Glutamatergic neuron (in vitro differentiated cells): ENCODE data around the gene SHD. TPM values are rescaled to one million over a fixed set of nuclear protein-coding genes. Genes with fewer than 3 reads are reported as not detected.
A peak's percentile ranks its signal among the peaks of the same experiment; 100 is the strongest.

ENCODE experiments used
- DNase-seq: peaks from one replicate; pipeline ENCODE4 v3.0.0; 2022
- H3K27ac Mint-ChIP-seq: one replicate; pipeline ENCODE4 v1.8.0; 2020; ENCODE audit warnings: mild to moderate bottlenecking, mixed read lengths, inconsistent platforms; ENCODE audit not compliant: unreplicated experiment
- H3K27me3 Mint-ChIP-seq: one replicate; pipeline ENCODE4 v1.8.0; 2020; ENCODE audit warnings: mild to moderate bottlenecking, moderate library complexity, mixed read lengths, inconsistent platforms; ENCODE audit not compliant: unreplicated experiment
- H3K36me3 Mint-ChIP-seq: one replicate; pipeline ENCODE4 v1.8.0; 2020; ENCODE audit warnings: mild to moderate bottlenecking, mixed read lengths, inconsistent platforms; ENCODE audit not compliant: unreplicated experiment
- H3K4me1 Mint-ChIP-seq: one replicate; pipeline ENCODE4 v1.8.0; 2020; ENCODE audit warnings: mild to moderate bottlenecking, low read depth, mixed read lengths, inconsistent platforms; ENCODE audit not compliant: unreplicated experiment
- H3K4me3 Mint-ChIP-seq: one replicate; pipeline ENCODE4 v1.8.0; 2020; ENCODE audit warnings: mild to moderate bottlenecking, mixed read lengths, inconsistent platforms; ENCODE audit not compliant: unreplicated experiment
- H3K9me3 Mint-ChIP-seq: one replicate; pipeline ENCODE4 v1.8.0; 2020; ENCODE audit warnings: mild to moderate bottlenecking, moderate library complexity, mixed read lengths, inconsistent platforms; ENCODE audit not compliant: unreplicated experiment
- total RNA-seq: library from RNA; stranded (reverse); fragmentation: NEBNext Ultra II Directional; extraction: Animal tissue kit (Norgen Biotek cat#: 25700); gene quantifications from one replicate; pipeline ENCODE4 v1.2.1, GENCODE V29; 2021; ENCODE audit not compliant: unreplicated experiment
- TF ChIP-seq, protein P1 (sequence below): fragments of 200-600 bp; sonication (generic); IDR thresholded peaks from one replicate; pipeline ENCODE4 v1.5.0; 2021; ENCODE audit not compliant: partially characterized antibody, unreplicated experiment

Gene SHD
- total RNA-seq, 1 donor from 2014 or later, result 254 TPM

DNA sequence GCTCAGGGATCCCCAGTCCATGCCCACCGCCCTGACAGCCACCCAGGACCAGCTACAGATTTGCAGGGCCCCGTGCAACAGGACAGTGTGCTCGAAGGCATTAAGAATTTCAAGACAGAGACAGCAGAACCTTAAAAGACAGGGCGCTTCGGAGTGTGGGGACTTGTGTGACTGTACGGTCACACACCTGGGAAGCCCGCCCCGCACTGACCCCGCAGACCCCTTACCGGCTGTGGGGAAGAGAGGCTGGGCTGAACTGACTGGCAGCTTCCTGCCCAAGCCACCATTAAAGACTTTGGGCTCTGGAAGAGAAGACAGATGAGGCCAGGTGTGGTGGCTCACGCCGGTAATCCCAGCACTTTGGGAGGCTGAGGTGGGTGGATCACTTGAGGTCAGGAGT lies 45.2 kb downstream of the SHD start:
- H3K36me3 Mint-ChIP-seq, result peaks cover 12% of the 10 kb centered on the region
- no peak for DNase-seq
- no peak overlapping the region for H3K27ac Mint-ChIP-seq
- peaks cover 15% of the 10 kb centered on the region for H3K9me3 Mint-ChIP-seq
- TF ChIP-seq, protein P1, sequence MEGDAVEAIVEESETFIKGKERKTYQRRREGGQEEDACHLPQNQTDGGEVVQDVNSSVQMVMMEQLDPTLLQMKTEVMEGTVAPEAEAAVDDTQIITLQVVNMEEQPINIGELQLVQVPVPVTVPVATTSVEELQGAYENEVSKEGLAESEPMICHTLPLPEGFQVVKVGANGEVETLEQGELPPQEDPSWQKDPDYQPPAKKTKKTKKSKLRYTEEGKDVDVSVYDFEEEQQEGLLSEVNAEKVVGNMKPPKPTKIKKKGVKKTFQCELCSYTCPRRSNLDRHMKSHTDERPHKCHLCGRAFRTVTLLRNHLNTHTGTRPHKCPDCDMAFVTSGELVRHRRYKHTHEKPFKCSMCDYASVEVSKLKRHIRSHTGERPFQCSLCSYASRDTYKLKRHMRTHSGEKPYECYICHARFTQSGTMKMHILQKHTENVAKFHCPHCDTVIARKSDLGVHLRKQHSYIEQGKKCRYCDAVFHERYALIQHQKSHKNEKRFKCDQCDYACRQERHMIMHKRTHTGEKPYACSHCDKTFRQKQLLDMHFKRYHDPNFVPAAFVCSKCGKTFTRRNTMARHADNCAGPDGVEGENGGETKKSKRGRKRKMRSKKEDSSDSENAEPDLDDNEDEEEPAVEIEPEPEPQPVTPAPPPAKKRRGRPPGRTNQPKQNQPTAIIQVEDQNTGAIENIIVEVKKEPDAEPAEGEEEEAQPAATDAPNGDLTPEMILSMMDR, result no peak
- peaks cover 3% of the 10 kb centered on the region for H3K4me1 Mint-ChIP-seq
- H3K27me3 Mint-ChIP-seq, result peaks cover 23% of the 10 kb centered on the region
- H3K4me3 Mint-ChIP-seq, result no peak overlapping the region

DNA sequence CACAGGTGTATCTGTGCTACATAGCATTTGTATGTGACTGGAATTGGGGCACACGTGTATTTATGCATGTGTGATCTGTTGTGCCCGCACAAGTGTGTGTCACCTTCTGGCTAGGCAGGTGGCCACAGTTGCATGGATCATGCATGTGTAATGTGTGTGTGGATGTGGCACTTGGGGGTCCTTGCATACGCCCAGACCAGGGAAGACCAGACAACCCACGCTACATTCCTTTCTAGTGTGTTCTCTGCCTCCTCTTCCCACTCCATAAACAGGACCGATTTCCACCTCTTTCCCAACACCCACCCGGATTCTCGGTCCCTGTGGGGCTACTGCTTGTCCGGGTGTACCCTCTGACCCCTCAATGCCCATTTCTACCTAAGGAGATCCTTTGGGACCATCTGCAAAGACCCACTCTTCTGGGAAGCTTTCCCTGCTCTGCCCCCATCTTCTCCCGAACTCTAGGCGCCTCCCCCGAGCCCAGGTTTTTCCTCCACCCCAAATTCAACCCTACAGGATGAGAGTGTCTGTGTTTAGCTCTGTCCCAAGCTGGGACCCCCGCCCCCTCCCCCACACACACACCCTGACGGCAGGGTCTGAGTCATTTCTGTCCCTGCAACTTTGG lies 47.3 kb downstream of the SHD start:
- Mint-ChIP-seq H3K9me3 (peaks cover 11% of the 10 kb centered on the region), H3K27me3 (peaks cover 22% of the 10 kb centered on the region), H3K27ac (no peak overlapping the region), H3K36me3 (no peaks in the 10 kb centered on the region), H3K4me3 (peak overlapping the region; percentile 65), H3K4me1 (peaks cover 3% of the 10 kb centered on the region)
- TF ChIP-seq, protein P1, result no peak
- DNase-seq, result no peak

DNA sequence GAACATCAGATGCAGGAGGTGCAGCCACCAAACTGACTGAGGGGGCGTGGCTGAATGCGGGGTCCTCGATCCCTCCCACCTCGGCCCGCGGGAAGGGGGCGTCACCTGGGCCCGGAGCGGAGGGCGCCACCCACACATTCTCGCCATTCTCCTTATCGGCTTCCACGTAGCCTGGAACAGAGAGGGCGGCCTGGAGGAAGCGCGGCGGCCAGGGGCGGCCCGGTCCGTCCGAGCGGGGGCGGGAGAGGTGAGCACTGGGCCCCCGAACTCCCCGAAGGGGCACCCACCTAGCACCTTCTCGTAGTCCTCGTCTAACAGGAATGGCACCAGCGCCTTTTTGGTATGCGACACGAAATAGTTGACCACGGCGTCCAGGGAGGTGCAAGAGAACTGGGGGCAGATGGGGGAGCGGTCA lies 47.8 kb downstream of the SHD start:
- peaks cover 9% of the 10 kb centered on the region for H3K9me3 Mint-ChIP-seq
- peaks cover 3% of the 10 kb centered on the region for H3K4me1 Mint-ChIP-seq
- no peak overlapping the region for H3K27ac Mint-ChIP-seq

DNA sequence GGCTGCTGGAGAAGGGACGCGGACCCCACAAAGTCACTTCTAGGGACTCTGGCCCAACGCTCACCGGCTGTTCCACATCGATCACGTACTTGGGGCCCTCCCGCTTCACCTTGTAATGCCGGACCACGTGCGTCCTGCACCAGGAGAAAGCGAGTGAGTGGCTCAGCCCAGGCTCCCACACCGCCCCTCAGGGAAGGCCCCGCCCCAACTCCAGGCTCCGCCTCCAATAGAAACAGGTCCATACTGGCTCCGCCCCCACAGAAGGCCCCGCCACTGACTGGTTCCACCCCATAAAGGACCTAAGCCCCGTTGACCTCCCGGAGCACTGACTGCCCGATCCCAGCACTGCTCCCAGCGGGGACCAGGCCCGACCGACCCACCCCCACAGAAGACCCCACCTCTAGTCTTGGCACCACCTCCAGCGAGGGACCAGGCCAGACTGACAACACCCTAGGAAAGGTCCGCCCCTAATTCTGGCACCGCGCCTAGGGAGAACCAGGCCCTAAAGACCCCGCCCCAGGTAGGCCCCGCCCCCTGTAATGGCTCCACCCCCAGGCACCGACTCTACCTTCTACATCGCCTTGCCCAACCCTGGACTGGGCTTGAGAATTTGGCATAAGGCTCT lies 48.3 kb downstream of the SHD start:
- TF ChIP-seq, protein P1, result no peak
- Mint-ChIP-seq H3K9me3 (peaks cover 9% of the 10 kb centered on the region), H3K36me3 (no peaks in the 10 kb centered on the region), H3K4me1 (peaks cover 3% of the 10 kb centered on the region), H3K27me3 (peaks cover 22% of the 10 kb centered on the region), H3K27ac (peak overlapping the region; percentile 62), H3K4me3 (peak overlapping the region; percentile 81)
- peak; percentile 88 for DNase-seq

More for the DNA sequence above, 47.8 kb downstream of the SHD start:
- Mint-ChIP-seq H3K27me3 (peaks cover 22% of the 10 kb centered on the region), H3K4me3 (peak overlapping the region; percentile 81), H3K36me3 (no peaks in the 10 kb centered on the region)
- TF ChIP-seq, protein P1, result no peak
- peak; percentile 45 for DNase-seq

DNA sequence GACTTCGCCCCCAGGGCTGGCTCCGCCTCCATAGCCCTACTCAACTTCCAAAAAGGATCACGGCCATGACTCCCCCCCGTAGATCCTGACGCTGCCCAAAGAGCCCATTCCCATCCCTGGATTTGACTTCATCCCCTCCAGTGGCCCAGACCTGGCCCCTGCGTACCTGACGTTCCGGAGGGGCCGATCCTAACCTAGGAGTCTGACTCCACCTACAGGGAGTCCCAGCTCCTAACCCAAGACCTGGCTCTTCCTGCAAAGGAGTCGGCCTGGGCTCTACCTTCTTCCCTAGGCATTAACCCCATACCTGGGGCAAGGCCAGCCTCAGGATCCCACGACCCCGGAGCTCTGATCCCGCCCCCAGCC lies 48.8 kb downstream of the SHD start:
- TF ChIP-seq, protein P1, result no peak
- Mint-ChIP-seq H3K4me3 (peak overlapping the region; percentile 81), H3K4me1 (peaks cover 3% of the 10 kb centered on the region), H3K36me3 (no peaks in the 10 kb centered on the region), H3K27me3 (peaks cover 22% of the 10 kb centered on the region), H3K27ac (peak overlapping the region; percentile 62), H3K9me3 (peaks cover 9% of the 10 kb centered on the region)
- no peak for DNase-seq
